ENCODE measurements around the gene KIF1B. TPM values are rescaled to one million over a fixed set of nuclear protein-coding genes. Genes with fewer than 3 reads are reported as not detected.

KIF1B gene
- total and polyA plus RNA-seq, 8 donors = 8.2 to 26.4 (median 19.3) TPM

- Histone ChIP-seq H3K4me3 (no peak overlapping the region), H3K27me3 (no peaks in the 10 kb centered on the region), H3K27ac (no peak overlapping the region), H3K4me1 (peaks cover 0 to 8% (median 7%) of the 10 kb centered on the region in 3 donors), H3K36me3 (peaks cover 0 to 20% (median 0%) of the 10 kb centered on the region in 3 donors), H3K9me3 (no peaks in the 10 kb centered on the region)
- ATAC-seq (no peak), FAIRE-seq (no peak), DNase-seq (no peak)
- TF ChIP-seq CTCF (IDR thresholded peaks at IDR 0.05) = no peak
- intact Hi-C loops (cut with DNase I) = no loop called here
- WGBS, 2 donors = 97 to 99% methylated on average over 10 of the region's 10 CpGs
Measured at GRCh38 chr1:10173582-10173981, 36.8 kb upstream of the KIF1B start.

- H3K9me3 ChIP-seq = no peaks in the 10 kb centered on the region
- intact Hi-C loops (cut with DNase I) = no loop called here
- WGBS, 2 donors = 69 to 71% methylated on average over 5 of the region's 5 CpGs
- H3K27me3 ChIP-seq = no peaks in the 10 kb centered on the region
- ATAC-seq = no peak
- peaks cover 0 to 32% (median 9%) of the 10 kb centered on the region in 3 donors for H3K36me3 ChIP-seq
- H3K4me1 ChIP-seq = no peaks in the 10 kb centered on the region
- no peak overlapping the region for H3K4me3 ChIP-seq
- H3K27ac ChIP-seq = no peak overlapping the region
- FAIRE-seq = no peak
- TF ChIP-seq CTCF (IDR thresholded peaks at IDR 0.05) = no peak
- DNase-seq = no peak
Measured at GRCh38 chr1:10177876-10178275, 32.5 kb upstream of the KIF1B start.

GRCh38 chr1:10178597-10179405 is 31.6 kb upstream of the KIF1B start:
- no peaks in the 10 kb centered on the region for H3K9me3 ChIP-seq
- ATAC-seq (no peak), FAIRE-seq (no peak), DNase-seq (no peak)
- peaks cover 0 to 31% (median 9%) of the 10 kb centered on the region in 3 donors for H3K36me3 ChIP-seq
- 89 to 91% methylated on average over 22 of the region's 22 CpGs for WGBS, 2 donors
- H3K4me1 ChIP-seq = no peaks in the 10 kb centered on the region
- no peak overlapping the region for H3K4me3 ChIP-seq
- H3K27me3 ChIP-seq = no peaks in the 10 kb centered on the region
- no peak for TF ChIP-seq CTCF (IDR thresholded peaks at IDR 0.05)
- intact Hi-C loops (cut with DNase I) = no loop called here
- H3K27ac ChIP-seq = no peak overlapping the region

- Histone ChIP-seq H3K36me3 (peaks cover 0 to 31% (median 9%) of the 10 kb centered on the region in 3 donors), H3K27ac (no peak overlapping the region), H3K4me1 (no peaks in the 10 kb centered on the region), H3K27me3 (no peaks in the 10 kb centered on the region), H3K9me3 (no peaks in the 10 kb centered on the region), H3K4me3 (no peak overlapping the region)
- ATAC-seq (no peak), FAIRE-seq (no peak), DNase-seq (no peak)
- whole genome bisulfite sequencing, 2 donors = 91 to 93% methylated on average over 23 of the region's 23 CpGs
- intact Hi-C loops (cut with DNase I) = no loop called here
- no peak for TF ChIP-seq CTCF (IDR thresholded peaks at IDR 0.05)
Measured at GRCh38 chr1:10179406-10180091, 30.8 kb upstream of the KIF1B start.

GRCh38 chr1:10181154-10181553 is 29.2 kb upstream of the KIF1B start:
- no peak for FAIRE-seq
- intact Hi-C loops (cut with DNase I) = no loop called here
- 94 to 98% methylated on average over 7 of the region's 7 CpGs for WGBS, 2 donors
- no peak for ATAC-seq
- Histone ChIP-seq H3K27me3 (no peaks in the 10 kb centered on the region), H3K4me1 (no peaks in the 10 kb centered on the region), H3K36me3 (peaks cover 0 to 31% (median 9%) of the 10 kb centered on the region in 3 donors), H3K27ac (no peak overlapping the region), H3K9me3 (no peaks in the 10 kb centered on the region), H3K4me3 (no peak overlapping the region)
- DNase-seq = no peak
- TF ChIP-seq CTCF (IDR thresholded peaks at IDR 0.05) = no peak

Measured in pancreas (tissue), 10 donors.